Activated CD4-positive, alpha-beta T cell treated with anti-CD3 and anti-CD28 coated beads, Interleukin-2, amount 10 ng/mL, durations not matched to agents 24 days and 14 days (primary cell): ENCODE data around the gene SLU7. TPM values are rescaled to one million over a fixed set of nuclear protein-coding genes. Genes with fewer than 3 reads are reported as not detected.
A peak's percentile ranks its signal among the peaks of the same experiment; 100 is the strongest.

Source experiments
- DNase-seq: peaks from one replicate; pipeline ENCODE4 v3.0.0; 2022
- H3K27ac Mint-ChIP-seq: one replicate; pipeline ENCODE4 v1.8.0; 2022; ENCODE audit warnings: mild to moderate bottlenecking, mixed read lengths
- H3K27me3 Mint-ChIP-seq: one replicate; pipeline ENCODE4 v1.8.0; 2022; ENCODE audit warnings: mixed read lengths
- H3K36me3 Mint-ChIP-seq: one replicate; pipeline ENCODE4 v1.8.0; 2022; ENCODE audit warnings: low read depth, mild to moderate bottlenecking, mixed read lengths
- H3K4me1 Mint-ChIP-seq: one replicate; pipeline ENCODE4 v1.8.0; 2021; ENCODE audit warnings: mixed read lengths
- H3K4me3 Mint-ChIP-seq: one replicate; pipeline ENCODE4 v1.8.0; 2022; ENCODE audit warnings: mild to moderate bottlenecking, moderate library complexity, mixed read lengths
- H3K9me3 Mint-ChIP-seq: one replicate; pipeline ENCODE4 v1.8.0; 2021; ENCODE audit warnings: mixed read lengths
- intact Hi-C: fragments of 100-400 bp; cut with micrococcal nuclease; formaldehyde crosslinking; loops from one replicate; pipeline ENCODE4 v1.15.1; 2023
- total RNA-seq: library from RNA; stranded (reverse); gene quantifications from 2 replicates; pipeline ENCODE4 v1.2.3, GENCODE V29; 2022

Gene SLU7
- total RNA-seq, 1 donor from 2014 or later = 39.8 TPM

DNA sequence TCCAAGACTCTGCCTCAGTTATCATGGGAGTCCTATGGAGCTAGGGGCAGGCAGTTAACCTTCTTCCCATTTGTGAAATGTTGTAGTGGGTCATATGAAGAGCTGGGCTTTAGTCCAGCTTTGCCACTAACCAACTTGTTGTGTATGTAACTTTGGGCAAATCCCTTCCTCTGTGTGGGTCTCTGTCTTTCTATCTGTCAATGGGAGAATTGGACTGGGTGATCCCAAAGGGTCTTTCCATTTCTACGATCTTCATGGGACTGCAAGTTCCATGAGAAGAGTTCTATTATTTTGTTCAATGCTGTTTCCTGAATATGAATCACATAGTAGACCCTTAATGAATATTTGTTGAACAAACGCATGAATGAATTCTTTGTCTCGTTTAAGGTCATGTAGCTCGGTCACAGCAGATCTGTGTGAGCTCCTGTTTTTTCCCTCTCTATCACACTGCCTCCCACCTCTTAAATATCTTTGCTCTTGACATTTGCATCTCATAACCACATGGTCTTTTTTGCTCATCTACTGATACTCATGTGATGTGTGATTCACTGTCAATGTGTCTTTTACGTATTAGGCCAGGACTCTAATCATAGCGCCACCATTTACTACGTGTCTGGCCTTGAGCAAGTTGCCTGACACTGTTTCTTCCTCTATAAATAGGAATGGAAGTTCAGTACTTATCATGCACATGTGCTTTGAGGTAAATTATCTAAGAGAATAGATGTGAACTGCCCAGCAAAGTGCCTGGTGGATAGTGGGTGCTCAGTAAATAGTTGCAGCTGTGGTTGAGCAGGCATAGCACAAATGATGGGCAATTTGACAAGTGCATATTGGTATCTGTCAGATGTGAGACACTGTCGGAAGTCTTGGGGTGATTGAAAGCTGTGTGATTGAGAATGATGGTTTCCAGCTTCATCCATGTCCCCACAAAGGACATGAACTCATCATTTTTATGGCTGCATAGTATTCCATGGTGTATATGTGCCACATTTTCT, 40.2 kb upstream of the SLU7 start:
- H3K9me3 Mint-ChIP-seq = peaks cover 7% of the 10 kb centered on the region
- no peaks in the 10 kb centered on the region for H3K27me3 Mint-ChIP-seq
- peak overlapping the region; percentile 34 for H3K4me3 Mint-ChIP-seq
- DNase-seq = no peak
- H3K27ac Mint-ChIP-seq = peak overlapping the region; percentile 63
- intact Hi-C loops = loop anchor here (1.0 kb wide), 1 partner anchor 8 kb away; no protein-coding TSS in a partner anchor
- peaks cover 39% of the 10 kb centered on the region for H3K4me1 Mint-ChIP-seq
- H3K36me3 Mint-ChIP-seq = no peaks in the 10 kb centered on the region

DNA sequence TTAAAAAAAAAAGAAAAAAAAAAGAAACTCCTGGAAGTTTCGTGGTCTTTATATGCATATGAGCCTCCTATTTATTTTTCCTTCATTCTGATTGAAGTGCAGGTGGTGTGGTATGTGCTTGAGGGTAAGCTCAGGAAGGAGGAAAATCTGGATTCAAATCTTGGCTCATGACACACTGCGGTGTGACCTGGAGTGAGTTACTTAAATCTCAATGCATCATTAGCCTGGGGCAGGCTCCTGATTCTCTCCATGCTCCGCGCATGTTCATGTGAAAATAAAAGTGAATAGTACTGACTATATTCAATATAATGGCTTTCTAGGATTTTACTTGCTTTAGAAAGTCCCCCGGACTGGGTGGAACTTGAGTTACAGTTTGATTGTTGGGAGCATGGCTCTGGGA, 38.4 kb upstream of the SLU7 start:
- intact Hi-C loops = no loop called here
- no peak for DNase-seq
- H3K27ac Mint-ChIP-seq = no peak overlapping the region
- peaks cover 36% of the 10 kb centered on the region for H3K4me1 Mint-ChIP-seq
- peaks cover 7% of the 10 kb centered on the region for H3K9me3 Mint-ChIP-seq
- H3K27me3 Mint-ChIP-seq = no peaks in the 10 kb centered on the region
- no peak overlapping the region for H3K4me3 Mint-ChIP-seq
- no peaks in the 10 kb centered on the region for H3K36me3 Mint-ChIP-seq

DNA sequence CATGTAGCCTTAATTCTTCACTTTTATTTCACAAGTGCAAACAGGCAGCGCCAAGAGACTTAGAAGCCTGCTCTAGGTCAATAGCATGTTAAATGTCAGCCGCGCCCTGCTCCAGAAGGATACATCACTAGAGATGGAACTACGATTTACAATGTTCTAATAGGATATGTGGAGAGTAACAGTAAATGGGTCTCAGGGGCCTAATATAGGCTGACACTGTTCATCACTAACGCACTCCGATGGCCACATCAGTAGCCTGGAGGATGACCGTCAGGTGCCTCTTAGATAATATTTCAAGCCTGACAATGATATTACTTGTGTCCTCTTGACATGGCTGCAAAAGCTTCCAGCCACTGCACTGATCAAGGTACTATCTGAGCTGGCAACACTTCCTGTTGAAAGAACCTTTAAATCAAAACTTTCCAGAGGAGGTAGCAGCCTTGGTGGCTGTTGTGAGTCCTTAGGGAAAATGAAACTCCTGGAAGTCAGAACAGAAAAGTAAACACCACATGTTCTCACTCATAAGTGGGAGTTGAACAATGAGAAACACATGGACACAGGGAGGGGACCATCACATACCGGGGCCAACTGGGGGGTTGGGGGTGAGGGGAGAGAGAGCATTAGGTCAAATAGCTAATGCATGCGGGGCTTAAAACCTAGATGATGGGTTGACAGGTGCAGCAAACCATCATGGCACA, 37.7 kb upstream of the SLU7 start:
- no peak overlapping the region for H3K4me3 Mint-ChIP-seq
- H3K36me3 Mint-ChIP-seq = no peaks in the 10 kb centered on the region
- intact Hi-C loops = loop anchor here (1.0 kb wide), 1 partner anchor 8 kb away; no protein-coding TSS in a partner anchor
- H3K27ac Mint-ChIP-seq = no peak overlapping the region
- H3K9me3 Mint-ChIP-seq = peaks cover 8% of the 10 kb centered on the region
- no peaks in the 10 kb centered on the region for H3K27me3 Mint-ChIP-seq
- DNase-seq = no peak
- H3K4me1 Mint-ChIP-seq = peaks cover 40% of the 10 kb centered on the region

DNA sequence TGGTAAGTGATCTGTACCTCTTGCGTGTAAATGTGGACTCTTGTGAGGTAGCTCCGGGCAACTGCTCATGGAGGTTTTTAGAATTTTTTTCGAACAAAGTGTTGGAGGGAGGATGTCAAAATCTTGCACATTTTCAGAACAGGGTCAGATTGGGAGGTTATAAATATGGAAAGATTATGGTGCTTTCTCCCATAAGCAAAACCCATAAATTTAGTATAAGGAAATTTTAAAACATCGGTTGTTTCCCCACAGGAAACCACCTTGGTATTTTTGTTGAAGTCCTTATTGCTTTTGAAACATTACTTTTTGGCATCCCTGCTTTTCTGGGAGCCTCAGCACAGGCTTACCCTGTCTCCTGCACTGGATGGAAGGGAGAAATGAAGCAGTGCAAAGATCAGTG, 36.7 kb upstream of the SLU7 start:
- Mint-ChIP-seq H3K9me3 (peaks cover 11% of the 10 kb centered on the region), H3K36me3 (no peaks in the 10 kb centered on the region), H3K27me3 (no peaks in the 10 kb centered on the region), H3K4me3 (peak overlapping the region; percentile 14), H3K27ac (no peak overlapping the region), H3K4me1 (peaks cover 44% of the 10 kb centered on the region)
- intact Hi-C loops = loop anchor here (2.0 kb wide), 1 partner anchor 17 kb away; no protein-coding TSS in a partner anchor
- no peak for DNase-seq

GRCh38 chr5:160453751-160454150, 34.9 kb upstream of the SLU7 start:
- Mint-ChIP-seq H3K27me3 (no peaks in the 10 kb centered on the region), H3K36me3 (peaks cover 2% of the 10 kb centered on the region), H3K4me1 (peaks cover 43% of the 10 kb centered on the region), H3K4me3 (no peak overlapping the region), H3K27ac (no peak overlapping the region), H3K9me3 (peaks cover 17% of the 10 kb centered on the region)
- no peak for DNase-seq
- intact Hi-C loops = loop anchor here (2.0 kb wide), 1 partner anchor 15 kb away; no protein-coding TSS in a partner anchor

DNA sequence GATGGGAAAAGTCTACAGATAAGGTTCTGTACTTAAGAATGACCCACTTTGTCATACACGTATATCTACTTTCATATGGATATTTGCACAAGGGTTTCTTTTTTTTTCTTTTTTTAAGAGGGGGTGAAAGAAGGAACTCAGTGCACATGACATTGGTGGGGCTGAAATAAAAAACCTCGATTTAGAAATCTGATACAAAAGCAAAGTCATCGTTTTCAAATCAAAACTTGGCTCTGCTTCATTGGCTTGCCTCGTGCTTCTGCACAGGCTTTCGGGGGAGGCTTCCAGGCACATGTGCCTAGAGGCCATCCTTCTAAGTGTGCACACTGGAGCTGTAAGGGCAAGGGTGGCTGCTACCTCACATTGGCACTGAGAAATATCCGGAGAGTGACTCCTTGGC, 33.9 kb upstream of the SLU7 start:
- peaks cover 21% of the 10 kb centered on the region for H3K9me3 Mint-ChIP-seq
- H3K27me3 Mint-ChIP-seq = no peaks in the 10 kb centered on the region
- H3K4me1 Mint-ChIP-seq = peaks cover 45% of the 10 kb centered on the region
- H3K27ac Mint-ChIP-seq = no peak overlapping the region
- DNase-seq = peak; percentile 50
- no peak overlapping the region for H3K4me3 Mint-ChIP-seq
- peaks cover 4% of the 10 kb centered on the region for H3K36me3 Mint-ChIP-seq
- intact Hi-C loops = no loop called here

GRCh38 chr5:160452036-160452435, 33.2 kb upstream of the SLU7 start:
- intact Hi-C loops = no loop called here
- Mint-ChIP-seq H3K27ac (no peak overlapping the region), H3K4me3 (no peak overlapping the region), H3K27me3 (no peaks in the 10 kb centered on the region), H3K9me3 (peaks cover 24% of the 10 kb centered on the region), H3K4me1 (peaks cover 47% of the 10 kb centered on the region), H3K36me3 (peaks cover 4% of the 10 kb centered on the region)
- peak; percentile 45 for DNase-seq

DNA sequence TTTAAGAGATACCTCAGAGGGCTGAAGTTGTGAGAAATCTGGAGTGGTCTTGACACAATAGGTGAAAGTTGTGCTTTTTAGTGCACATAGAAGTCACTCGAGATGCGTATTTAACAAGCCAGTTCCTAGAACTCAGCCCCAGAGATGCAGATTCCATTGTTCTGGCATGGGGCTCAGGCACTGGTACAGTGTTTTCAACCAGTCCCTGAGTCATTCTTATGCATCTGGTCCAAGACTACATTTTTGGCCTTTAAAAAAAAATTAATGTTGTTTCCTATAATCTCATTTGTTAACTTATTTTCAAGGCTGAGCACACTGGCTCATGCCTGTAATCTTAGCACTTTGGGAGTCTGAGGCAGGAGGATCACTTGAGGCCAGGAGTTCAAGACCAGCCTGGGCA, 32.4 kb upstream of the SLU7 start:
- DNase-seq = peak; percentile 45
- no peak overlapping the region for H3K27ac Mint-ChIP-seq
- H3K27me3 Mint-ChIP-seq = no peaks in the 10 kb centered on the region
- peaks cover 24% of the 10 kb centered on the region for H3K9me3 Mint-ChIP-seq
- intact Hi-C loops = no loop called here
- no peak overlapping the region for H3K4me3 Mint-ChIP-seq
- peaks cover 43% of the 10 kb centered on the region for H3K4me1 Mint-ChIP-seq
- peaks cover 4% of the 10 kb centered on the region for H3K36me3 Mint-ChIP-seq

DNA sequence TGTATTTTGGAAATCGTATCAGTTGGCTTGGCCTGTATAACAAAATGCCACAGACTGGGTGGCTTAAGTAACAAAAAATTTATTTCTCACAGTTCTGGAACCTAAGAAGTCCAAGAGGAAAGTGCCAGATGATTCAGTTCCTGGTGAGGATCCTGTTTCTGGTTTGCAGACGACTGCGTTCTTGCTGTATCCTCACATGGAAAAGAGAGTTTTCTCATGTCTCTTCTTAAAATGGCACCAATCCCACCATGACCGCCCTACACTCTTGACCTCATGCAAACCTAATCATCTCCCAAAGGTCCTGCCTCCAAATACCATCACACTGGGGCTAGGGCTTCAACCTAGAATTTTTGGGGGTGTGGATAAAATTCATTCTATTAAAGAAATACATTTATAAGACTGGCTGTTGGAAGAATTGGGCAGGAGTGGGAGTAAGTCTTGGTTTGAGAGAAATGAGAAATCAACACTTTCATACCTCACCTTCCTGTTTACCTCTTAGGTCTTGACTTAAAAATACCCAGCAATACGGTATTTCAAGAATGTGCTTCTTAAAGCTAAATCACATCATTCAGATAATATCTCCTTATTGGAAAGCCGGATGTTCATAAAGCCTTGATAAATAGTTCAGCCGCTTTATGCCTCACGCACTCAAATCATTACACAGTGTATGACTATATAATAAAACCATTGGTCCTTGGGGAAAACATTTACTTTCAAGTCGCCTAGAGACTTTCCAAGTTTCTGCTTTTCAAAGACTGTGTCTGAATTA, 31.5 kb upstream of the SLU7 start:
- intact Hi-C loops = loop anchor here (1.0 kb wide), 2 partner anchors 11 to 18 kb away; no protein-coding TSS in a partner anchor
- H3K36me3 Mint-ChIP-seq = peaks cover 4% of the 10 kb centered on the region
- H3K9me3 Mint-ChIP-seq = peaks cover 24% of the 10 kb centered on the region
- no peaks in the 10 kb centered on the region for H3K27me3 Mint-ChIP-seq
- H3K4me3 Mint-ChIP-seq = peak overlapping the region; percentile 19
- peaks cover 39% of the 10 kb centered on the region for H3K4me1 Mint-ChIP-seq
- peak overlapping the region; percentile 37 for H3K27ac Mint-ChIP-seq
- peak; percentile 40 for DNase-seq

DNA sequence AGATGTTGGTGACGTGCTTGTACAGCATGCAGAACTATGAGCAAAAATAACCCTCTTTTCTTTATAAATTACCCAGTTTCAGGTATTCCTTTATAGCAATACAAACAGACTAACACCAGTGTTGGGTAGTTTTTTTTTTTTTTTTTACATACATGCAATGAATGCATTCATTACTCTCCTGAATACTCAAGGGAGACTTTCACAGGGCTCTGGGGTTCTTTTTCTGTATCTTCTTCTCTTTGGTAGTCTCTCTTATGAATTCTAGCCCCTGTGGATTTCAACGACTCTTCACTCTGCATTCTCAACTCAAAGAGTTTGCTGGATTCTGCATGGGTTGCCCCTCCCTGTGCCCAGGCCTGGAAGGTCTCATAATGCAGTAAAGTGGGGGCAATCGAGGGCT, 30.6 kb upstream of the SLU7 start:
- Mint-ChIP-seq H3K27me3 (no peaks in the 10 kb centered on the region), H3K27ac (peak overlapping the region; percentile 22), H3K4me1 (peaks cover 45% of the 10 kb centered on the region), H3K4me3 (no peak overlapping the region), H3K9me3 (peaks cover 24% of the 10 kb centered on the region), H3K36me3 (peaks cover 4% of the 10 kb centered on the region)
- intact Hi-C loops = no loop called here
- DNase-seq = peak; percentile 45

DNA sequence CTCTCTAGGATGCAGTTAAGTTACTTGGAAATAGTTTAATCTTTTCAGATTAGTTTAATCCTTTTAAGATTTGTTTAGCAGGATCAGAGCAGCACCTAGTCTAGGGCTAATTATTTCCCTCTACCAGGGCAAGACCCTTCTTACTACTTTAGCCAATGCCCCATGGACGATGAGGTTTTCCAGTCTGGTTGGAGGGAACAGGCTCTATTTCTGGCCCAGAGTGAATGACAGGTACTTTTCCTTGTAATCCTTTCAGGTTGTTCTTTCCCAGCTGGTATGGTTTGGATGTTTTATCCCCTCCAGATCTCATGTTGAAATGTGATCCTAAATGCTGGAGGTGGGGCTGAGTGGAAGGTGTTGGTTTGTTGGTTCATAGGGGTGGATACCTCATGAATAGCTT, 30.0 kb upstream of the SLU7 start:
- DNase-seq = peak; percentile 46
- no peaks in the 10 kb centered on the region for H3K27me3 Mint-ChIP-seq
- intact Hi-C loops = no loop called here
- peaks cover 24% of the 10 kb centered on the region for H3K9me3 Mint-ChIP-seq
- peaks cover 48% of the 10 kb centered on the region for H3K4me1 Mint-ChIP-seq
- H3K4me3 Mint-ChIP-seq = no peak overlapping the region
- no peak overlapping the region for H3K27ac Mint-ChIP-seq
- peaks cover 4% of the 10 kb centered on the region for H3K36me3 Mint-ChIP-seq

- intact Hi-C loops = no loop called here
- Mint-ChIP-seq H3K36me3 (peaks cover 4% of the 10 kb centered on the region), H3K9me3 (peaks cover 24% of the 10 kb centered on the region), H3K4me3 (no peak overlapping the region), H3K27me3 (no peaks in the 10 kb centered on the region), H3K27ac (no peak overlapping the region), H3K4me1 (peaks cover 59% of the 10 kb centered on the region)
- no peak for DNase-seq
These were observed 26.9 kb upstream of the SLU7 start for GRCh38 chr5:160445751-160446150.

DNA sequence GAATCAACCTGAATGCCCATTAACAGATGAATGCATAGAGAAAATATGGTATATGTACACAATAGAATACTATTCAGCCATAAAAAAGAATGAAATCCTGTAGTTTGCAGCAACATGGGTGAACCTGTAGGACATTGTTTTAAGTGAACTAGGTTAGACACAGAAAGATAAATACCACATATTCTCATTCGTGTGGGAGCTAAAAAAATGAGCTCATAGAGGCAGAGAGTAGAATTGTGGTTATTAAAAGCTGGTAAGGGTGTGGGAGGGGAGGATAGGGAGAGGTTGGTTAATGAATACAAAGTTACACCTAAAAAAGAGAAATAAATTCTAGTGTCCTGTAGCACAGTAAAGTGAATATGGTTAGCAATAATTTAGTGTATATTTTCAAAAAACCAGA, 26.3 kb upstream of the SLU7 start:
- Mint-ChIP-seq H3K36me3 (peaks cover 4% of the 10 kb centered on the region), H3K27me3 (no peaks in the 10 kb centered on the region), H3K9me3 (peaks cover 22% of the 10 kb centered on the region), H3K4me1 (peaks cover 60% of the 10 kb centered on the region), H3K27ac (no peak overlapping the region), H3K4me3 (no peak overlapping the region)
- intact Hi-C loops = no loop called here
- no peak for DNase-seq
